HG03439 (cell line): Measurements from ENCODE around the gene KBTBD12.
"Not testable (repeated sequence)": the region's sequence is repeated elsewhere in the genome, so short reads cannot be mapped to it uniquely, and the experiment has no call there.

Source experiments
- ATAC-seq: cut with Tn5 transposase; IDR thresholded peaks from one replicate; pipeline ENCODE4 v1.9.1; 2021; ENCODE audit warnings: mild to moderate bottlenecking, moderate library complexity; ENCODE audit not compliant: unreplicated experiment

KBTBD12 gene

DNA sequence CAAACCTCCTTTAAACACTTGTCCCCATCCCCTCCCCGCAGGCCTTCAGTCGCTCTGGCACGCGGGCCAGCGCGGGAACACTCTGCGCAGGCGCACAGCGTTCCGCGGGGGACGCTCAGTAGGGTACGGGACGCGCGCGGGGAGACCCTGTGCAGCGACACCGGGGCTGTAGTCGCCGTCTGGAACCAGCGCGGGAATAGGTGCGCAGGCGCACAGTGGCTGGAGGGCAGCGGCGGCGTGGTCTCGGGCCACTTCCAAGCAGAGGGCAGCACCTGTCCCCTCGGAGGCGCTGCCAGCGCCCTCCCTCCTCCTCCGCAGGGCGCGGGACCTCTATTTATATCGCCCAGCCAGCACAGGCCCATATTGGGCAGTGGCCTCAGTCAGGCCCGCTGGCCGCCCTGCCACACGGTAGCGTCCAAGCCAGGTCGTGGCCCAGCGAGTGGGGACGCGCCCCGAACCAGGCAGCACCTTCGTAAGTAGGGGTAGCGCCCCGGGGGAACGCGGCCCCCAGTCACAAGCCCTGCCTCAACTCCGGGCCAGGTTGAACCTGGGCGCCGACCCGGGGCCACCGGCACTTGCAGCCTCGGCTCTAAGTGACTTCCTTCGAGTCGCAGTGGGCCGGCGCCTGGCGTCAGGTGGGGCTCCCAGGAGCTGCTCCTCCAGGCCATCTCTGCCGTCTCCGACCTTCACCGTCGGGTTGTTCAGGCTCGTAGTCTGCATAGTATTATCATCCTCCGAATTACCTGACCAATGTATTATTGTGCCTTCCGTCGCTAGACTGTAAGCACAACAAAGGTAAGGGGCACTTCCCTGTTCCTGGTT lies at the start of gene KBTBD12:
KBTBD12 (plus strand) TSS at position 118 of the 822 bp plus-strand sequence. CDS start 7,830 bp downstream, outside the sequence.
- ATAC-seq, result no peak

GRCh38 chr3:127865941-127866340 lies 49.1 kb upstream of the KBTBD12 start:
- no peak for ATAC-seq

DNA sequence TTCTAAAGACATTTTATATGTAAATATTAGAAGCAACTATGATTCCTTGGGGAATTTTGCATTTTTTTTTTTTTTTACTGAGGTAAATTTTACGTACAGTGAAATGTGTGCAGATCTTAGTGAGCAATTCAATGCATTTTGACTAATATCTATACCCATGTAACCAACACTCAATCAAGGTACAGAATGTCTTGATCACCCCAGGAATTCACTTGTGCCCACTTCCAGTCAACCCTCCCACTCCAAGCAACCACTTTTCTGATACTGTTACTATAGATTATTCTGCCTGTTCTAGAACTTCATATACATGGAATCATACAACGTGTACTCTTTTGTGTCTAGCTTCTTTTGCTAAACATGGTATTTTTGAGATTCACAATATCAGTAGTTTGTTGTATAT lies 47.6 kb upstream of the KBTBD12 start:
- ATAC-seq, result no peak

DNA sequence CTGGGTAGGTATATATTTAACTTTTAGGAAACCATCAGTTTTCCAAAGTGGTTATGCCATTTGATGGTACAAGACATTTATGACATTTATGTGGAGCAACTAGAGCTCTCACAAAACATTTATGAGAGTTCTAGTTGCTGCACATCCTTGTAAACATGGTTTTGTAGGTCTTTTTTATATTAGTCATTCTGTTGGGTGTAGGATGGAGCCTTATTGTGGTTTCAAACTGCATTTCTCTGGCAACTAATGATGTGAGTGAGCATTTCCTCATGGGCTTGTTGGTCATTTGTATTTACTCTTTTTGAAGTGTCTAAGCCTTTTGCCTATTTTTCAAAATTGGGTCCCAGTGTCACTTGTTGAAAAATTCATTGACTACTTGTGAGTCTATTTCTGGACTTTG lies 47.0 kb upstream of the KBTBD12 start:
- ATAC-seq, result no peak

- ATAC-seq, result no peak
Observed at GRCh38 chr3:127870156-127870555, 44.9 kb upstream of the KBTBD12 start.

DNA sequence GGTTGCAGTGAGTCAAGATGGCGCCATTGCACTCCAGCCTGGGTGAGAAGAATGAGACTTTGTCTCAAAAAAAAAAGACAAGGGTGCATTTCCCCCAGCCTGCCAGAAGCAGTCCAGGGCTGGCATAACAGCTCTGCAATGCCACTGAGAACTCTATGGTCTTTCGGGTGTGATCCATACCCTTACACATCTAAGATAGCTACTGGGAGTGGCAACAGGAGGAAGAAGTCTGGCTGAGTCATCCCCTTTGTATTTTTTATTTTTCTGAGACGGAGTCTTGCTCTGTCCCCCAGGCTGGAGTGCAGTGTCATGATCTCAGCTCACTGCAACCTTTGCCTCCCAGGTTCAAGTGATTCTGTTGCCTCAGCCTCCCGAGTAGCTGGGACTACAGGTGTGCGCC lies 40.9 kb upstream of the KBTBD12 start:
- ATAC-seq, result not testable (repeated sequence)

DNA sequence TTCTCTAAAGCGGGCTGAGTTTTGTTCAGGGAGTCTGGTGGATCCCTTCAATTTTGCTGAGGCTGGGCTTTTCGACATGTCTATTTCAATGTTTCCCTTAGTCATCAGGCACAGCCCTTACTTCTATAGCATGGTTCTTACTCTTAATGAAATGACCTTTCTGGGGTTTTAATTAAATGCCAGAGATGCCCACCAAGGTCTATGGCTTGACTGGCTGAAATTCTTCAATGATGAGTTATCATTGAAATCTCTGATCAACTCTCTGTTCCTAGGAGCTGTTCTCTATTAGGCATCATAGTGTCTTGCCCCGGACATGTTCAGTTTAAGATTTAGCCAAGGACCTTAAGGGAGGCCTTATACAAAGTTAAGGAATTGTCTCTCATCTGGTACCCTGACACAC lies 33.4 kb upstream of the KBTBD12 start:
- ATAC-seq, result no peak

- ATAC-seq, result no peak
Observed at GRCh38 chr3:127884041-127884440, 31.0 kb upstream of the KBTBD12 start.

DNA sequence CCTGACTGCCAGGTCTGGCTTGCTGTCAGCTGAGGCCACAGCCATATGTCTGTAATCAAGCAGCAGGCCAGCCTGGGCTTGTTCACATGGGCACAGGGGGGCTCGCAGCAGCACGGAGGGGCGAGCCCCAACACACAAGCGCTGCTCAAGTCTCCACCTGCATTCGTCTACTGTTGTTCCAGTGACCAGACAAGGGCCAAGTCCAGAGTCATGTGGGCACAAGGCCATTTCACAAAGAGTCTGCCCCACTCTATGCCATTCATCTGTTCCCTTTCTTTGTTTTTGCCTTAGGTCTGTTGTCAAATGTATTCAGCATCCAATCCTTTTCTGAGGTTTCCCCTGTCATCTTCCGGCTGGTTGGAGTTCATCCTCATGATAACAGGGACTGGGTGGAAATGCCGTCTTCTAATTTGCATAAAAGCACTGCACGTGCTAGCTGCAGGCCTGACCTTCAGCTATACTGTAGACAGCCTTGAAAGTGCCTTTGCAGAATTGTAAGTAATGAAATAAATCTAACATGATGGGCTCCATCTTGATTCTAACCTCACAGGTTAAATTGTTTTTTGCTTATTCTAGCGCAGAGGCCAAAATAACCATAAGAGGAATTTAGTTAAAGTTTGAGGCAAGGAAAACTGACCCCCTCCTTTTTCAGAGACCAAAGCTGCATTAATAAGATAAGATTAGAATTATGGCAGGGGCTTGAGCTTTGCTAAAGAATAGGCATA lies 28.6 kb upstream of the KBTBD12 start:
- ATAC-seq, result no peak

DNA sequence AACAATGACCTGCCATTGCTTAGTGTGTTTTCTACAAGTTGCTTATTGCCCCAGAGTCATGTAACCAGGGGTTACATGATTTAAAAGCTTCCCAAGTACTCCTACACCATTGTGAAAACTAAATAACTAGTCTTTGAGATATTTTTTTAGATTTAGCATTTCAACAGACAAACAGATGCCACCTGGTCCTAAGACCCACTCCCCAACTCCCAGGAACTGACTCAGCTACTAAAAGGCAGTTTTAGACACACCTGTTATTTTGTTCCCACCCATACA lies 28.1 kb upstream of the KBTBD12 start:
- no peak for ATAC-seq

GRCh38 chr3:127887321-127887720 lies 27.7 kb upstream of the KBTBD12 start:
- no peak for ATAC-seq

- ATAC-seq, result no peak
Observed at GRCh38 chr3:127888156-127888555, 26.9 kb upstream of the KBTBD12 start.

- no peak for ATAC-seq
Observed at GRCh38 chr3:127888564-127889107, 26.4 kb upstream of the KBTBD12 start.

DNA sequence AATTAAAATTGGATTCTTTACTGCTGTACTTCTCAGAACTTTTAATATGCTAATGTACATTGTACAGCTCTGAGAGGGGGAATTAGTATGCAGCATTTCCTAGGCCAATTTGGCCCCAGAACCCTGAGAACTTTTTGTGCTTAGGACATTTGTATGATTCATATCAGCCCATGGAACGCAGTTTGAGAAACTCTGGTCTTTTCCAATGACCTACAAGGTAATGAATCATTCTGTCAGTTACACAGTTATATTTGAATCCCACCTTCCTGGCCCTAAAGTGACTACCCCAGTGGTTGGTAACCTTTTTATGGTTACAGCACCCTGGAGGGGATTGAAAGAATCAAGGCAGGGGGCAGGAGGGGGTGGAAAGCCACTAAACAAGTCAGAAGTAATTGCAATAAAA lies 25.6 kb upstream of the KBTBD12 start:
- no peak for ATAC-seq

DNA sequence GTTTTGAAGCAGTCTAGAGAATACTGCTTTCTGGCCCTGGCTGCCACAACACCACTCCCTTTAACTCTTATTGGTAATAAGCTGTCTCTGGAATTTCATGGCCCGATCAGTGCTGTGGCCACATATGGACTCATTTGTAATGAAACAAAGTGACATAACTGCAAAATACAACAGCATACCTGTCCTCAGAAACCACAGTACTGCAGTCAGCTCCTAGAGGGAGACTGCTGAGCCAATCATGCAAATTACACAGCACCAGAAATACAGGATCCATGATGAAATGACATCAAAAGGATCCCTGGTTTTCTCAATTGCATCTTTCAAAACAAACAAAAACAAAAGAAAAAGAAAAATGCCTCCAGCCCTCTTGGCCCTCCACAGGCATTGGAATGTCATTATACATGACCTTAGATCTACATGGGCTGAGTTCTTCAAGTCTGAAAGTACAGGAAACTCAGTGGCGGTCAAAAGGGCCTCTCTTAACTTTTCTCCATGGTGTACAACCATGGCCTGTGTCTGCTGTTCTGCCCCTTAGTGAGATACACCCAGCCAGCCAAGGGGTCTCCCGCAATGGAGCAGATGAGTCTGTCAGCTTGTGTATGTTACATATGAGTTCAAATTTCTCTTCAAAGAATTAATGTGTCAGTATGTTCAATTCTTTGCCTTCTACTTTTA lies 24.9 kb upstream of the KBTBD12 start:
- no peak for ATAC-seq

GRCh38 chr3:127890651-127891290 lies 24.3 kb upstream of the KBTBD12 start:
- not testable (repeated sequence) for ATAC-seq

- ATAC-seq, result no peak
Observed at GRCh38 chr3:127894481-127894880, 20.6 kb upstream of the KBTBD12 start.

DNA sequence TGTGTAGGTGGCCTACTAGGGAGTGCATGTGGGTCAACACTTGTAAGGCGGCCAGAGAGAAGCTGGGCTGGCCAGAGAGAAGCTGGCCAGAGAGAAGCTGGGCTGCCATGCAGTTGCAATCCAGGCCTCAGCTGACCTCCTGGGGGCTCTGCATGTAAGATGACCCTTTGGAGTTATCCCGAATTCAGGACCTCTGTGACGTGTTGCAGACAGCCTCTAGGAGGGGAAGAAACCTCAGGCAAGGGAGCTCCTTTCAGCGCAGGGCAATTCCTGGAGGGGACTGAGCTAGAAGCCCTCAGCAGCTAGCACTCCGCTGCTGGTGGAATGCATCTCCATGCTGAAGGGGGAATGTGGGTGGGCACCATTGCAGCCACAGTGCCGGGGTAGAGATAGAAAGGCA lies 15.8 kb upstream of the KBTBD12 start:
- no peak for ATAC-seq

- ATAC-seq, result no peak
Observed at GRCh38 chr3:127899766-127900165, 15.3 kb upstream of the KBTBD12 start.

- no peak for ATAC-seq
Observed at GRCh38 chr3:127900536-127900935, 14.5 kb upstream of the KBTBD12 start.

- no peak for ATAC-seq
Observed at GRCh38 chr3:127902486-127902885, 12.5 kb upstream of the KBTBD12 start.
